Stomach (tissue), 9 donors: ENCODE measurements around the gene PNPLA8. TPM values are rescaled to one million over a fixed set of nuclear protein-coding genes. Genes with fewer than 3 reads are reported as not detected.

Experiments
- DNase-seq, 2 donors: peaks; one replicate each; pipeline versions ENCODE4 v3.0.0 to v3.0.0-alpha.2; 2013 to 2019
- H3K27ac ChIP-seq, 5 donors: fragments of 200-600 bp in 4 of 5; sonication (generic) in 4 of 5; one replicate each; pipeline ENCODE4 v1.5.1; 2013 to 2019; ENCODE audit warnings: mild to moderate bottlenecking in 1 of 5, moderate library complexity in 1 of 5
- H3K27me3 ChIP-seq, 3 donors: fragments of 200-600 bp; sonication (generic); one replicate each; pipeline ENCODE4 v1.5.1; 2017 to 2019; ENCODE audit warnings: mixed run types in 1 of 3
- H3K36me3 ChIP-seq, 4 donors: fragments of 200-600 bp; sonication (generic); 1 replicate in 3 of 4; 2 replicates in 1 of 4; pipeline ENCODE4 v1.5.1; 2016 to 2019
- H3K4me1 ChIP-seq, 4 donors: fragments of 200-600 bp; sonication (generic); one replicate each; pipeline ENCODE4 v1.5.1; 2016 to 2019
- H3K4me3 ChIP-seq, 4 donors: fragments of 200-600 bp; sonication (generic) in 3 of 4; one replicate each; pipeline ENCODE4 v1.5.1; 2016 to 2019; ENCODE audit warnings: mild to moderate bottlenecking in 1 of 4
- H3K9me3 ChIP-seq, 4 donors: fragments of 200-600 bp; sonication (generic); one replicate each; pipeline ENCODE4 v1.5.1; 2016 to 2019
- EP300 ChIP-seq: sonication (generic); formaldehyde crosslinking; IDR thresholded peaks from one replicate; pipeline ENCODE4 v1.6.1; 2017; ENCODE audit warnings: antibody characterized with exemption
- POLR2A ChIP-seq, 4 donors: fragments of 450-650 bp; IDR thresholded peaks; one replicate each; pipeline ENCODE4 v1.6.1; 2016; ENCODE audit warnings: antibody characterized with exemption in 4 of 4, control low read depth in 2 of 4, mild to moderate bottlenecking in 1 of 4, moderate library complexity in 1 of 4
- POLR2AphosphoS5 ChIP-seq, 3 donors: sonication (generic); formaldehyde crosslinking; IDR thresholded peaks; one replicate each; pipeline ENCODE4 v1.6.1; 2016; ENCODE audit warnings: antibody characterized with exemption in 3 of 3
- WGBS, 5 donors: extraction: QIAGEN DNeasy Blood & Tissue Kit in 3 of 5; methylation state at CpG; one replicate each; pipeline versions ENCODE4 v1.1.5 to v1.1.7; 2013 to 2018; 5-methylcytosine and 5-hydroxymethylcytosine counted together
- intact Hi-C: fragments of 100-400 bp; cut with DNase I; formaldehyde crosslinking; loops from one replicate; pipeline ENCODE4 v1.15.1; 2023; ENCODE audit warnings: low total_unique reads
- polyA plus RNA-seq, 3 donors: library from polyadenylated mRNA; stranded (reverse); fragments of 200-250 nt; gene quantifications; one replicate each; pipeline ENCODE4 v1.2.3, GENCODE V29; 2013
- total RNA-seq, 5 donors: library from RNA; depleted of rRNA; stranded (reverse); fragments of >200 nt; gene quantifications; one replicate each; pipeline versions ENCODE4 v1.1.0 to v1.2.3, GENCODE V29; 2014 to 2016
- TF ChIP-seq, protein P1 (sequence below), 7 experiments: fragments of 450-650 bp in 4 of 7; fragments of 200-600 bp in 3 of 7; sonication (generic) in 3 of 7; IDR thresholded peaks; one replicate each; pipeline ENCODE4 v1.5.1; 2016 to 2019; ENCODE audit warnings: antibody characterized with exemption in 7 of 7, control low read depth in 2 of 7, mild to moderate bottlenecking in 1 of 7
- donor health status: healthy with polysubstance abuse.
- donor health status: Bipolar disorder and iron deficiency.
- donor health status: healthy.

Gene PNPLA8
- total and polyA plus RNA-seq, 8 donors: 0.87 to 43.5 (median 16.7) TPM

DNA sequence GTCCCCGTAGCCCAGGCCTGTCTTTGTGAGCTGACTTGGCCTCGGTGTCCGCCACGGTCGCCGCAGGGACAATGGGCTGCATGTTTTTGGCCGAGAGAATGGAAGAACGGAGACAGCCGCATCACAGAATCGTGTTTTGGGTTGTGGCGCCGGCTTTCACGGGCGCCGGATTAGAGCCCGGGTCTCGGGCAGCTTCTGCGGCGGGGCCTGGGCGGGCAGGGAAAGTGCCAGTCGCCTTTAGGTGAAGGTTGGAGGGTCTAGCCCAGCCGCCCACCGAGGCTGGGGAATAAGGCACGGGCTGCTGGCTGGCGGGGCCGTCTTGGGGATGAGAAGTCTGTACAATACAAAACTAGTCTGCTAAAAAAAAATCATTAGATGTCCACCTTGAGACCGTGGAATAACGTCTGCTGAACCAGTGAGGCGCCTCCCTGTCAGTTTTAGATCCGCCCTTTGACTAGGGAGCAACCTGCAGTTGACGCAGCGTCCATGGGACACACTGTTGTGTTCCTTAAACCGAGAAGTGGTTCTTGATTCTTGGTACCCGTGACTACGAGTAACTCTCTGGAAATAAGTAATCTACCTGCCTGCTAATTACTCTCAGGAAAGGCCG lies 44.3 kb upstream of the PNPLA8 start:
- Histone ChIP-seq H3K9me3 (no peaks in the 10 kb centered on the region), H3K4me3 (peak overlapping the region; percentile 72 to 89 (median 86)), H3K27me3 (no peaks in the 10 kb centered on the region), H3K27ac (peak overlapping the region; percentile 94 to 98 (median 96)), H3K36me3 (peaks cover 0 to 34% (median 28%) of the 10 kb centered on the region in 4 donors), H3K4me1 (peaks cover 17 to 59% (median 40%) of the 10 kb centered on the region in 4 donors)
- intact Hi-C loops: no loop called here
- peak; percentile 55 to 76 for DNase-seq
- TF ChIP-seq POLR2AphosphoS5 (IDR thresholded peaks at IDR 0.05) (peak; percentile 58 to 66 (median 60)), POLR2A (IDR thresholded peaks at IDR 0.05) (no peak)
- TF ChIP-seq, protein P1, sequence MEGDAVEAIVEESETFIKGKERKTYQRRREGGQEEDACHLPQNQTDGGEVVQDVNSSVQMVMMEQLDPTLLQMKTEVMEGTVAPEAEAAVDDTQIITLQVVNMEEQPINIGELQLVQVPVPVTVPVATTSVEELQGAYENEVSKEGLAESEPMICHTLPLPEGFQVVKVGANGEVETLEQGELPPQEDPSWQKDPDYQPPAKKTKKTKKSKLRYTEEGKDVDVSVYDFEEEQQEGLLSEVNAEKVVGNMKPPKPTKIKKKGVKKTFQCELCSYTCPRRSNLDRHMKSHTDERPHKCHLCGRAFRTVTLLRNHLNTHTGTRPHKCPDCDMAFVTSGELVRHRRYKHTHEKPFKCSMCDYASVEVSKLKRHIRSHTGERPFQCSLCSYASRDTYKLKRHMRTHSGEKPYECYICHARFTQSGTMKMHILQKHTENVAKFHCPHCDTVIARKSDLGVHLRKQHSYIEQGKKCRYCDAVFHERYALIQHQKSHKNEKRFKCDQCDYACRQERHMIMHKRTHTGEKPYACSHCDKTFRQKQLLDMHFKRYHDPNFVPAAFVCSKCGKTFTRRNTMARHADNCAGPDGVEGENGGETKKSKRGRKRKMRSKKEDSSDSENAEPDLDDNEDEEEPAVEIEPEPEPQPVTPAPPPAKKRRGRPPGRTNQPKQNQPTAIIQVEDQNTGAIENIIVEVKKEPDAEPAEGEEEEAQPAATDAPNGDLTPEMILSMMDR (IDR thresholded peaks at IDR 0.05): no peak
- 0% methylated on average over 29 to 36 of the region's 36 CpGs for WGBS, 5 donors

DNA sequence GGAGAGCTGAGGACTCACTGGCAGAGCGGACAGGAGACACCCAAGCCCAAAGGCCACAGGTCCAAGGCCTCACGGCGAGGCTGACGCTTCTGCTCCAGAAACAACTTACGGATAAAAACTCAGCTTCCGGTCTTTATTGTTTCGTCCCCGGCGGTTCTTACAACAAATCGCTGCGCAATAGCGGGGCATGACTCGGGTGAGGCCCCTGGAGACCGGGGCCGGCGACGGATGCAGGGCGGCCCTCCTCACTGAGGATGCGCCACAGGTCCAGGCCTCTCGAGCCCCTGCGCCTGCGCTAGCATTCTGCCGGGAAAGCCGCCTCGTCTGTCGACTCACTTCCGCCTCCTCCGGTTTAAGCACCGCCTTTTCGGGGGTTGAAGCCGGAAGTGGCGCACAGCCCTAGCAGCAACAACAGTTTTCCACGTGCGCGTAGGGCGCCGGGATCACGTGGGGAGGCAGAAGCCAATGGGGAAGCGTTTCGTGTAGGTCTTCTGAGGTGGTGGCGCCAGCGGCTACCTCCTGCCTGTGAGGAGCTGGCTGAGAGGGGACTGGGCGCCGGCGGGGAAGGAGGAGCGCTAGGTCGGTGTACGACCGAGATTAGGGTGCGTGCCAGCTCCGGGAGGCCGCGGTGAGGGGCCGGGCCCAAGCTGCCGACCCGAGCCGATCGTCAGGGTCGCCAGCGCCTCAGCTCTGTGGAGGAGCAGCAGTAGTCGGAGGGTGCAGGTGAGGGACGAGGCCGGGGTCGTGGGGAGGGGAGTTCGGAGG lies 43.6 kb upstream of the PNPLA8 start, which contains the start of the genes DNAJB9 and THAP5:
Gene DNAJB9, plus strand, starts transcription at position 494 of the 765 bp plus-strand sequence. CDS start 1,853 bp downstream, outside the sequence.
Gene THAP5, minus strand, starts transcription at position 326 of the 765 bp plus-strand sequence. Its CDS starts 137 bp downstream, at position 189.
- no peaks in the 10 kb centered on the region for H3K9me3 ChIP-seq
- H3K27me3 ChIP-seq: no peaks in the 10 kb centered on the region
- peak; percentile 99 to 100 for DNase-seq
- peak within 1 kb of the TSS; percentile 72 to 89 (median 86) for H3K4me3 ChIP-seq
- TF ChIP-seq, protein P1 (IDR thresholded peaks at IDR 0.05): peak in 1 of 7 experiments; percentile 9
- TF ChIP-seq POLR2AphosphoS5 (IDR thresholded peaks at IDR 0.05) (peak; percentile 97 to 99 (median 97)), EP300 (peak; percentile 22), POLR2A (IDR thresholded peaks at IDR 0.05) (peak in 2 of 4 donors; percentile 97 to 99)
- H3K27ac ChIP-seq: peak within 1 kb of the TSS; percentile 94 to 98 (median 96)
- peaks cover 17 to 59% (median 40%) of the 10 kb centered on the region in 4 donors for H3K4me1 ChIP-seq
- intact Hi-C loops: no loop called here
- WGBS, 5 donors: 0 to 1% (median 0%) methylated on average over 31 to 65 of the region's 65 CpGs
- peaks cover under 1 to 36% (median 29%) of the 10 kb centered on the region in 4 donors for H3K36me3 ChIP-seq

DNA sequence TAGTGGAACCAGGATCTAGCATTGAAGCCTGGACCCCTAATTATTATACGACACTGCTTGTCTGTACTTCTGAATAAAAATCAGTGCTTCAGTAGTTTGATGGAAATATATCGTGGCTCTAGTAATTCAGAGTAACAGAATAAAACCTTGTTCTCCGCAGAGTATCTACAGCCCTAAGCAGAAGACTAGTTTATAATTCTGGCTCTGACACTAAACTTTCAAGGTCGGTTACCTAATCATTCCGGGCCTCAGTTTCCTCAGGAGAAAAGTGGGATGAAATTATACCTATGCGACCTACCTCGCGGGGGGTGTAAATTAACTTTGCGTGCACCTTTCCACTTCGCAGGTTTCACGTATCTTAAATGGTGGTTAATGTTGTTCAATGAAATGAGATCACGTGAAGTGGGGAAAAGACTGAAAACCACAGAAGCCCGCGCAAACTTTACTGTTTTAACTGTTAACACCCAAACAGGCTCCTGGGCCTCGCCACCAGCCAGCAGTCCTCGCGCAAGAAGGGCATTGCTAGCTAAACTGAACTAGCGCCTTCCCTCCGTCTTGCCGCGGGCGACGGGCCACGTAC lies 43.0 kb upstream of the PNPLA8 start:
- peaks cover 17 to 58% (median 40%) of the 10 kb centered on the region in 4 donors for H3K4me1 ChIP-seq
- no peak for DNase-seq
- intact Hi-C loops: no loop called here
- WGBS, 5 donors: 10 to 11% (median 10%) methylated on average over 24 of the region's 24 CpGs
- TF ChIP-seq POLR2AphosphoS5 (IDR thresholded peaks at IDR 0.05) (no peak), POLR2A (IDR thresholded peaks at IDR 0.05) (no peak), EP300 (no peak)
- TF ChIP-seq, protein P1 (IDR thresholded peaks at IDR 0.05): no peak
- peak overlapping the region; percentile 72 to 89 (median 86) for H3K4me3 ChIP-seq
- peak overlapping the region; percentile 94 to 98 (median 96) for H3K27ac ChIP-seq
- H3K27me3 ChIP-seq: no peaks in the 10 kb centered on the region
- H3K9me3 ChIP-seq: no peaks in the 10 kb centered on the region
- H3K36me3 ChIP-seq: peaks cover 5 to 36% (median 33%) of the 10 kb centered on the region in 4 donors

DNA sequence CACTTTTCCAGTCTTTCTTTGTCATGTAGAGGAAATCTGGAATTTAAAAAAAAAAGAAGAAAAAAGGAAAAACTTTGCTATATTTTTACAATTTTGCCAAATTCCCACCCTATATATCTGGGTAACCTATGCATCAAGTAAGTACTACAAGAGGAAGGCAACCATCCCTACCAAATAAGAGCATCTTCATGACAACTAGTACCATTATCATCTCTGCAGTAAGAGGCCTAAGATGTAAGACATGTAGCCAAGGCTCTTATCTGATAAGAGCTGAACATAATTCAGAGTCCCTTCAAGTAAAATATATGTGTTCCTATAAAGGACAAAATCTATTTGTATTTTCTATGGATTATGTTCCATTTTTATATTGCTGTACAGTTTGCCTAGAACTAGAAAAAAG lies 40.1 kb upstream of the PNPLA8 start:
- H3K27me3 ChIP-seq: no peaks in the 10 kb centered on the region
- no peak overlapping the region for H3K4me3 ChIP-seq
- peaks cover 5 to 30% (median 26%) of the 10 kb centered on the region in 4 donors for H3K36me3 ChIP-seq
- peaks cover 7 to 35% (median 21%) of the 10 kb centered on the region in 4 donors for H3K4me1 ChIP-seq
- no peak overlapping the region for H3K27ac ChIP-seq
- DNase-seq: no peak
- no peaks in the 10 kb centered on the region for H3K9me3 ChIP-seq
- intact Hi-C loops: no loop called here
- TF ChIP-seq POLR2A (IDR thresholded peaks at IDR 0.05) (no peak), EP300 (no peak), POLR2AphosphoS5 (IDR thresholded peaks at IDR 0.05) (no peak)
- TF ChIP-seq, protein P1 (IDR thresholded peaks at IDR 0.05): no peak
